HG03280 (cell line): ENCODE measurements around the gene LDHD.
"Not testable (repeated sequence)": the region's sequence is repeated elsewhere in the genome, so short reads cannot be mapped to it uniquely, and the experiment has no call there.

Experiments used
- ATAC-seq: cut with Tn5 transposase; IDR thresholded peaks from one replicate; pipeline ENCODE4 v1.9.1; 2021; ENCODE audit warnings: mild to moderate bottlenecking, moderate library complexity; ENCODE audit not compliant: unreplicated experiment

LDHD gene

DNA sequence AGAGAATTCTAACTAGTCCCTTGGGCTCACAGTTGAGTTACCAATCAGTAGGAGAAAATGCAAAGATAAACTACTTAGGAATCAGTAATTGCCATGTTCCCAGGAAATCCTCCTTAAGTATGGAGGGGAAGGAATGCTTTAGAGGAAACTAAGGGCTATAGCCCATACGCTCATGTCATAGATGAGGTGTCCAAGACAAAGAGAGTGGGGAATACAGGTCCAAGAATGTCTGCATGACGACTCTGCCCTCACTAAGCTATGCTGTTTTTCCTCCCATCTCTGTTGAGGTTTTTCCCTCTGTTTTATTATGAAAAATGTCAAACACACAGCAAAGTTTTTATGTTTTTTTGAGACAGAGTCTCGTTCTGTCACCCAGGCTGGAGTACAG lies 16.0 kb downstream of the LDHD start:
- ATAC-seq: no peak

- no peak for ATAC-seq
Measured at GRCh38 chr16:75099738-75100602, 16.6 kb downstream of the LDHD start.

DNA sequence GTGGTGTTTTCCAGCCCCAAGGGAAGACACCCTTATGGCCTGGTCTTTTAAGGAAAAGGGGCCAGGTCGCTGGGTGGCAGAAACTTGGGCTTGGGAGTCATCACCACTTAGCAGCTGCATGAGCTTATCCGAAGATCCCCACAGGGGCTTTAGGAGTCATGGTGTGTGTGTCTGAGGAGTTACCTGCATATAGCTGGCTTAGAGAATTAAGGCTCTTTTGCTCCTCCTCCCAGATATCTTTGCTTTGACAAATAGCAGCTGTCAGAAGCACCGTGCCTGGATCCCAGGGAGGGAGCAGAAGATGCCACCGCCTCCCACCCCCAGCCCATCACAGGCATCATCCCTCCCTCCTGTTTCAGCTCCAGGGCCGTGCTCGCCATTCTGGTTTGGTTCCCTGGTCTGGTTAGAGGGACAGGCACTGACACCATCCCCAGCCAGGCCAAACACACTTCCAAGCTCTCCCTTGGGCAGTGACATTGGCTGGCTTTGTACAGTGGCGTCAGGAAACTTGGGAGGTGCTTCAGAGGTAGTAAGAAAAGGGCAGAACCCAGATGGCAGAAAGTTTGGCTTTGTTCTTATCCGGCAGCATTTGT lies 17.4 kb downstream of the LDHD start:
- ATAC-seq: no peak

- no peak for ATAC-seq
Measured at GRCh38 chr16:75097941-75098901, 18.4 kb downstream of the LDHD start.

GRCh38 chr16:75097191-75097761 lies 19.3 kb downstream of the LDHD start:
- ATAC-seq: no peak

DNA sequence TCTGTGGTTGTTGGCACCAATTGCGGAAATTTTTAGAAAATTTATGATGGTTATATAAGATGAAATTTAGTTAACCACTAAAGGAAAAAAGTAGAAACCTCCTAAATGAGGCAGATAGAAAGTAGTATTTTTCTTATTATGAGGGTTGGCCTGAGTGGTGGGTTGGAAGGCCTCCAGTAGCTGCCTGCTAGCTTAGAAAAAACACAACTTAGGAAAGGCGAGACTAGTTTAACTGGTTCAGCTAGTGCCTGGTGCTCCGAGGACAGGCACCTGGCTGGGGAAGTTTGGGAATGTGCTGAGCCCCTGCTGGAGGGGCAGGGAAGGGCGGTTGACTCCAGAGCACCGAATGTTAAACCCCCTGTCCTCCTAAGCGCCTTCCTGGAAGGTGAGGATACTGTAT lies 19.9 kb downstream of the LDHD start:
- ATAC-seq: no peak

DNA sequence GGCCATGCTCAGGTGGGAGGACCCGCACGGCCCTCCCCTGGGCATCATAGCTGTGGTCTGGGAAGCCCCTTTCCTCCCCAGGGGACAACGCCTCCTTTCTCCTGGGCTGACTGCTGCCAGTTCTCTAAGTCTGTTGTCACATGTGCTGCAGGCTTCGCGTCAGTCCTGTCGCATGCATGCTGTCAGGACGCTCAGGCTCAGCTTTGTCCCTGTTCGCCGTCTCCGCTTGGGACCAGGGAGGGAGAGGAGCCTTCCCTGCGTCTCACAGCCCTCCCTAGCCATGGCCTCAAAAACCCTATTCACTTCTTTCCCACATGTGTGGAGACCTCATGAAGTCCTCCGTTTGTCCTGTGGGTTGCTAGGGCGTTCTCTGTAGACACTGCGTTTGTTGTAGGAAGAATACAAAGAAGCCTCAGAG lies 21.4 kb downstream of the LDHD start:
- ATAC-seq: no peak

DNA sequence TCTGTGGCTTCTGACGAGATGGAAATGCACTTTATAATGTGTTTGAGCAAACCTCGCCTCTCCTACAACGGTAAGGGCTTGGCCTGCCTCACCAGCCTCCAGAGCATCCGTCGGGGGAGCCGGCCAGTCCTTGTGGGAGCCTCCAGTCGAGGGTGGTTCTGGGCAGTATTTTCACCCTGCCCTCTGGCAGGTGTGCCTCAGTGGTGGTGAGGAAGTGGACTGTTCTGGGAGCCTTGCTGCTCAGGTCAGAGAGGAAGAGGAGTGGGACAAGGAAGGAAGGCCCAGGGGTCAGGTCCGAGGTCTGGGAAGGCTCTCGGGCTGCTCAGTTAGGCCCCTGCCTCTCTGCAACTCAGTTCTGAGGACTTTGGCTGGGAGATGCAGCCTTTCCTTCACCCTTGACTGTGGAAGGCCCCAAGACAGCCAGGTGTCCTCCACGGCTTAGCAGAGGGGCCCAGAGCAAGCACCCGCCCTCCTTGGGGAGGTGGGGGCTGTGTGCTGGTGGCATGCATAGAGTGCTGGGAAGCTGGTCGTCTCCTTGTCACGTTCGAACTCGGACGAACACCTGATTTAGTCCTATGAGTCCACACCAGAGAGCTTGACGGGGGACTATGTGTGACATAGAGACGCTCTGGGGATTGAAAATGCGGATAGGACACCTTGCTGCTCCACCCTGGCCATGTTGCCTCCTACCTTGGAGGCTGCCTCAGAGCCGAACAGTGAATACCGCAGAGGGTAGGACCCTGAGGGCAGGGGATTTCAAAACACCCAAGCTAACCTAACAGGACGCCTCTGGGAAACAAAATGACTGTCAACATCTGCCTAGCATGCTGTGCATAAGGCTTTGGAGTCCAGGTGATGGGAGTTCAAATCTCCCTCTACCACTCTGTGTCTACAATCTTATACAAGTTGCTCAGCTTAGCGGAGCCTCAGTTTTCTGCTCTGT lies 22.7 kb downstream of the LDHD start:
- no peak for ATAC-seq

DNA sequence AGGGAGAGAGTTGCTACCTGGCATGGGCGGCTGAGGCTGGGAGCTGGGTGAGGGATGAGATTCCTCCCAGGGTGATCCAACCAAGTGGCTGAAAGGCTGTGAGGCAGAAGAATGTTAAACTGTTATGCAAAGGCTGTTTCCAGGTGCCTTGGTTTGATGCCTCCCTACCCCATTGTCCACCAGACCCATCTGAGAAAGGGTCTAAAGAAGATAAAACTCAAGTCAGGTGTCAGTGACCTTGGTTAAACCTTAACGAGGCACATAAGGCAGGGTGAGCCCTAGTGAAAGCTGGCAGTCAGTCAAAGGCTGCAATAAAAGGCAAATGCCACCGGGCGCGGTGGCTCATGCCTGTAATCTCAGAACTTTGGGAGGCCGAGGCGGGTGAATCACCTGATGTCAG lies 23.8 kb downstream of the LDHD start:
- ATAC-seq: no peak

DNA sequence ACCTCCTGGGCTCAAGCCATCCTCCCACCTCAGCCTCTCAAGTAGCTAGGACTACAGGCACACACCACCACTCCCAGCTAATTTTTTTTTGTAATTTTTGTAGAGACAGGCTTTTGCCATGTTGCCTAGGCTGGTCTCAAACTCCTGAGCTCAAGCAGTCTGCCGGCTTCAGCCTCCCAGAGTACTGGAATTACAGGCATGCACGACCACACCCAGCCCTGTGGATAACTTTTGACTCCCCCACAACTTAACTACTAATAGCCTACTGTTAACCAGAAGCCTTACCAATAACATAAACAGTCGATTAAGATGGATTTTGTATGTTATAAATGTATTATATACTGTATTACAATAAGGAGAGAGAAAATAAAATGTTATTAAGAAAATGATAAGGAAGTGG lies 25.0 kb downstream of the LDHD start:
- ATAC-seq: not testable (repeated sequence)

- not testable (repeated sequence) for ATAC-seq
Measured at GRCh38 chr16:75090899-75091298, 25.7 kb downstream of the LDHD start.

DNA sequence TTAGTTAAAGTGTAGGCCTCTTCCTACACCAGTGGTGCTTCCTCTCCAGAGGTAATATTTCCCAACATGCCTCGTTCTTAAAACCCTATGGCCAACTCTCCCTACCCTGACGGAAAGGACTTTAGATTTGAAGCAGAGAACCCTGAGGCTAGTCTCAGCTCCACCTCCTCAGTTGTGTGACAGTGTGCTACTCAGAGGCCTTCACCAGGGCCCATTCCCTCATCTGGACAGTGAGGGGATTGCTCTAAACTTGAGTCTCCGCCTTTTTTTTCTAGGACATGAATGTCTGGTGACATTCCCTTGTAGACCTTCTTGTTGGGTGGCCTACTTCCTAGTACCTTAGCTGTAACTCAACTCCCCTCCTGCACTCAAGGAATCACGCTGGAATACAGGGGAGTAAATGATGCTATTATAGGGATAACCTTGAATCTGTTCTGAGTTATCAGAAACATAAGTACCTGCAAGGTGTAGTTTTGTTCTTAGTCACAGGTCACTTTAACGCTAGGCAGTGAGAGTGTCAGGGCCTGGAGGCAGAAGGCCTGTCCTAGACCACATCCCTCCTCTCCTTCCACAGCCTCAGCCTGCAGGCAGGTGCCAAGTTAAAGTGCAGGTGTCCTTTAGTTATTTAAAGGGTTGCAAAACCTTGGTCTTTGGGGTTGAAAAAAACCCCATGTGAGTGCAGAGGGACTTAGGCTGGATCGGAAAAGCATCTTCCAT lies 26.9 kb downstream of the LDHD start:
- no peak for ATAC-seq

DNA sequence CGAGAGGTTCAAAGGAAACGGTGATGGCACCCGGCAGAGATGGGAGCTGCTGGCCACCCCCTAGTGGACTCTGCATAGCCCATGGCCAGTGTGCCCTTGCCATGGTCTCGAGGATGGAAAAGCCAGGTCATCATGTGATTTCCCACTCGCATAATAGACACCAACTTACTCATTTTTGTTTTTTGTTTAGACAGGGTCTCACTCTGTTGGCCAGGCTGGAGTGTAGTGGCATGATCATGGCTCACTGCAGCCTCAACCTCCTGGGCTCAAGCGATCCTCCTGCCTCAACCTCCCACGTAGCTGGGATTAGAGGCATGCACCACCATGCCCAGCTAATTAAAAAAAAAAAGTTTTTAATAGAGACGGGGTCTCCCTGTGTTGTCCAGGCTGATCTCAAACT lies 27.6 kb downstream of the LDHD start:
- ATAC-seq: no peak

- ATAC-seq: no peak
Measured at GRCh38 chr16:75088216-75088615, 28.4 kb downstream of the LDHD start.

DNA sequence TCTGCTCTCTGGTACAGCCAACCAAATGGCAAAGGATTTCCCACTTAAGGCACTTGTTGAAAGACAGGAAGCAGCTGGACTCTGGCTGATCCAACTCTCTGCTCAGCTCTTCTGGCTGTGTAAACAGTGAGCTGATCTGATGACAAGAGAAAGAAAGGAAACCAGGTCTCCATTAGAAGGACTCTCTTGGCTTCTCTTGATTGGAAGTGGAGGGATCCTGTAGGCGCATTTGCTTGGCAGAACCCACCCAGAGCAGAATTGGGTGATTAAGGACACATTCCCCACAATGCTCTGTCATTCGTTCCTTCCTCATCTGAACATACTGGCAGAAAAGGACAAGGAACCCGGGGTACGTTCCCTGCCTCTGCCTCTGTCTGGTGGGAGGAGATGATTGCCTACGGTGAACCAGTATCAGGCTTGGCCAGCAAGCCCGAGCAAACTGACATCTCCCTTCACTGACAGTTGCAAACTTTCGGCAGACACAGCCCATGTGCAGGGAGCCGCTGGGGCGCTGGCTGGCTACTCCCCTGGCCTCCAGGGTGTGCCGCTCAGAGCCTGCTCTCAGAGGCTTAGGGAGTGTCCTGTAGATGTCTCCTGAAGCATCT lies 29.1 kb downstream of the LDHD start:
- ATAC-seq: no peak

DNA sequence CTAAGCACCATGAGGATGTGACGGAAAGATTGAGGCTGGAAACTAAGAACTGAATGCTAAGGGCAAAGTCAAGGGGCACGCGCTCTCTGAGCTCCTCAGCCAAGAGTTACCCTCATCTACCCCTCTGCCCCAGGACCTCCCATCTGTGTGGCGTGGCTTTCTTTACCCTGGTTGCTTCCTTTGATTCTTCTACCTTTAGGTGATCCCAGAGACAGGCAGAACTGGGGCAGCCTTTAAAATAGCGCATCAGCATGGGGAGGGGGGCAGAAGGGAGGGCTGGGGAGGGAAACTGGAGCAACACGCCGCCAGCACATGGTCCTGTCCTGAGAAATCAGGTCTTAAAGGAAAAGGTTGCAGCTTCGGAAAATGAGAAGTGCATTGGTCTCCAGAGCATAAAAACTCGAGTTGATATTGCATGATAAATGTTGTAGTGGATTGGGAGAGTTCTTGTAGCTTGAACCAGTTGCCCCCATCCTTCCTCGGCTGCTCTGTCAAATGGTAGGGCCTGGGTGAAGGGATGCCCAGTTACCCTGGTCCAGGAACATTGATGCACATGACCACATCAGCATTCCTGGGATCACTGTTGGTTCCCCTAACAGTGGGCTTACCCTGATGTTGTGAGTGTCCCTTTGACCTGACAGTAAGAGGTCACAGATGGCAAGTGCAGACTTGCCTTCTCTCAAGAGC lies 29.7 kb downstream of the LDHD start:
- no peak for ATAC-seq

DNA sequence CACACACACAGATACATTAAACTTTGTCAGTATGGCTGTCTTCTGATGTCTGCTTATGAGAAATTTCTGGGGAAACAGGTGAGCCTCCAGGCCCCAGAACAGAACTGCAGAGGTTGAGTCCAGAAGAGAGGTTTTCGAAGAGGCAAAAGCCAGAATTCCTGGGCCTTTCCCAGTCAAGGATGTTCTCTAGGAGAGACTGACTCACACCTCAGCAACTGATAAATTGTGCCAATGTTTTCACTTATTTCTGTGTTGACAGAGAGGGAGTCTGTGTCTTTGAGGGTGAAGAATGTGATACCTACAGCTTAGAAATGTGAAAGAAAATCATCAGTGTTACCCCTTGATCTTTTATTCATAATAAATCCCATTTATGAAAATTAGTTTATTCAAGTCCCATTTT lies 30.3 kb downstream of the LDHD start:
- no peak for ATAC-seq

GRCh38 chr16:75085556-75085955 lies 31.0 kb downstream of the LDHD start:
- ATAC-seq: no peak
